GM12892 (cell line): ENCODE results near the gene HES2.

Experiments
- POLR2A ChIP-seq: IDR thresholded peaks from 2 replicates; pipeline ENCODE4 v1.6.1; 2011; ENCODE audit warnings: low read depth, low read length, control low read depth
- POLR2AphosphoS5 ChIP-seq: IDR thresholded peaks from 2 replicates; pipeline ENCODE4 v1.6.1; 2011; ENCODE audit warnings: low read depth, low read length, control low read depth
- TAF1 ChIP-seq: IDR thresholded peaks from 2 replicates; pipeline ENCODE4 v1.6.1; 2011; ENCODE audit warnings: low read depth, mild to moderate bottlenecking, control low read depth, low read length, borderline replicate concordance

- TF ChIP-seq POLR2AphosphoS5 (no peak), POLR2A (no peak), TAF1 (no peak)
These were observed 27.5 kb upstream of the HES2 start for GRCh38 chr1:6447016-6447817.
